K562 (cell line): Measurements from ENCODE around the gene CPNE6. TPM values are rescaled to one million over a fixed set of nuclear protein-coding genes. Genes with fewer than 3 reads are reported as not detected.

Experiments
- ATAC-seq: fragments of 200-7000 bp; cut with Tn5 transposase; 3 replicates; pipeline ENCODE4 v1.9.1; 2020; ENCODE audit warnings: moderate library complexity
- BruUV-seq: library from RNA; stranded (reverse); fragments of 400-500 nt; replicated peaks from 2 replicates; lab custom pipeline; 2021; lab: Mats Ljungman, UMichigan
- CTCF ChIA-PET: fragments of 300-600 bp; formaldehyde crosslinking; extraction: SDS; loops from one replicate; lab custom pipeline; 2021; ENCODE audit warnings: low intra/inter-chr PET ratio; lab: Yijun Ruan, JAX
- POLR2A ChIA-PET: fragments of 300-600, 350-650 bp; sonication (Branson Sonifier 250); formaldehyde crosslinking; extraction: SDS; loops from one replicate; lab custom pipeline; 2021; ENCODE audit warnings: antibody characterized with exemption, inconsistent platforms; lab: Yijun Ruan, JAX
- DNase-seq, 4 experiments: peaks; one replicate each; pipeline versions ENCODE4 v3.0.0 to v3.0.0-alpha.2; 2011 to 2018; ENCODE audit warnings: low spot score in 3 of 4, mixed read lengths in 3 of 4; ENCODE audit errors: extremely low read depth in 1 of 4
- FAIRE-seq: peaks from 2 replicates; lab custom pipeline; 2011; peaks lifted over from hg19 to GRCh38; lab: Jason Lieb, UNC
- H2AFZ ChIP-seq: 2 replicates; pipeline ENCODE4 v1.6.0; 2011; ENCODE audit warnings: low read depth, low read length, control low read depth, inconsistent platforms
- H3K27ac ChIP-seq: fragments of 200-600 bp; 3 replicates; pipeline ENCODE4 v1.8.0; 2011; ENCODE audit warnings: low read depth, mild to moderate bottlenecking, control low read depth, inconsistent platforms, low read length, moderate library complexity, mixed read lengths; ENCODE audit errors: extremely low read depth
- H3K27me3 ChIP-seq, 2 experiments: fragments of 300-600 bp in 1 of 2; 2 replicates in 1 of 2; 3 replicates in 1 of 2; pipeline versions ENCODE4 v1.6.0 to v1.8.0; 2011; ENCODE audit warnings: inconsistent platforms in 2 of 2, low read length in 2 of 2, mild to moderate bottlenecking in 1 of 2, mixed read lengths in 1 of 2, moderate library complexity in 1 of 2; ENCODE audit not compliant: control insufficient read depth in 2 of 2, insufficient read depth in 2 of 2
- H3K36me3 ChIP-seq: fragments of 300-600 bp; 3 replicates; pipeline ENCODE4 v1.8.0; 2011; ENCODE audit warnings: mild to moderate bottlenecking, low read length, inconsistent platforms; ENCODE audit not compliant: control insufficient read depth, insufficient read depth
- H3K4me1 ChIP-seq, 2 experiments: fragments of 200-600 bp in 1 of 2; replicated peaks in 1 of 2; 2 replicates in 1 of 2; 3 replicates in 1 of 2; pipeline versions ENCODE4 v1.5.1 to v1.8.0; 2011; ENCODE audit warnings: inconsistent platforms in 2 of 2, low read length in 2 of 2, mild to moderate bottlenecking in 1 of 2, mixed read lengths in 1 of 2, moderate library complexity in 1 of 2; ENCODE audit not compliant: control insufficient read depth in 2 of 2, insufficient read depth in 2 of 2
- H3K4me2 ChIP-seq: 2 replicates; pipeline ENCODE4 v1.6.1; 2011; ENCODE audit warnings: low read length, control low read depth, inconsistent platforms, mixed read lengths; ENCODE audit not compliant: insufficient read depth
- H3K4me3 ChIP-seq: fragments of 200-600 bp; sonication (generic), shearing (Covaris generic); 2 replicates; pipeline ENCODE4 v1.5.1; 2016; ENCODE audit warnings: control low read depth, inconsistent platforms
- H3K79me2 ChIP-seq: fragments of 200-600 bp; 3 replicates; pipeline ENCODE4 v1.8.0; 2011; ENCODE audit warnings: low read length, inconsistent platforms; ENCODE audit not compliant: control insufficient read depth, insufficient read depth
- H3K9ac ChIP-seq, 2 experiments: 2 replicates each; pipeline versions ENCODE4 v1.6.0 to v1.6.1; 2011; ENCODE audit warnings: low read depth in 2 of 2, low read length in 2 of 2, control low read depth in 1 of 2, inconsistent platforms in 1 of 2, mild to moderate bottlenecking in 1 of 2, mixed read lengths in 1 of 2; ENCODE audit not compliant: insufficient read depth in 1 of 2
- H3K9me1 ChIP-seq: one replicate; pipeline ENCODE4 v1.6.0; 2011; ENCODE audit warnings: inconsistent platforms, mild to moderate bottlenecking, low read length, moderate library complexity; ENCODE audit not compliant: control insufficient read depth, insufficient read depth
- H3K9me3 ChIP-seq: replicated peaks from 2 replicates; pipeline ENCODE4 v1.5.1; 2011; ENCODE audit warnings: low read depth, low read length, inconsistent platforms; ENCODE audit not compliant: control insufficient read depth, insufficient read depth
- H4K20me1 ChIP-seq: replicated peaks from 2 replicates; pipeline ENCODE4 v1.6.1; 2011; ENCODE audit warnings: low read length, inconsistent platforms, mixed read lengths; ENCODE audit not compliant: control insufficient read depth, insufficient read depth
- ETV1 ChIP-seq: fragments of 450-650 bp; conservative IDR thresholded peaks from 2 replicates; pipeline ENCODE4 v1.6.1; 2016; ENCODE audit warnings: missing genetic modification characterization, control low read depth, low read depth, missing compliant biosample characterization
- HMG20A ChIP-seq: fragments of 450-650 bp; formaldehyde crosslinking; conservative IDR thresholded peaks from 2 replicates; pipeline ENCODE4 v1.4.0; 2020; ENCODE audit warnings: mild to moderate bottlenecking, mixed read lengths
- KDM2B ChIP-seq: fragments of 250-450 bp; sonication (Bioruptor Pico); IDR thresholded peaks from 2 replicates; pipeline ENCODE4 v1.8.0; 2021; ENCODE audit warnings: mild to moderate bottlenecking, moderate library complexity
- MTA3 ChIP-seq: fragments of 450-650 bp; formaldehyde crosslinking; IDR thresholded peaks from 2 replicates; pipeline ENCODE4 v1.6.1; 2017; ENCODE audit warnings: mild to moderate bottlenecking, borderline replicate concordance
- RAD21 ChIP-seq, 2 experiments: fragments of 250-450 bp in 1 of 2; fragments of 450-650 bp in 1 of 2; sonication (Bioruptor Pico) in 1 of 2; formaldehyde crosslinking in 1 of 2; IDR thresholded peaks in 1 of 2; conservative IDR thresholded peaks in 1 of 2; 2 replicates each; pipeline versions ENCODE4 v1.4.0 to v1.8.0; 2020 to 2022; ENCODE audit warnings: mild to moderate bottlenecking in 2 of 2, moderate library complexity in 1 of 2
- RBBP5 ChIP-seq: fragments of 200-600 bp; sonication (generic); IDR thresholded peaks from 2 replicates; pipeline ENCODE4 v1.6.1; 2012; ENCODE audit warnings: borderline replicate concordance, mild to moderate bottlenecking, low read length, control low read depth, inconsistent platforms; ENCODE audit not compliant: insufficient read depth, poor library complexity, severe bottlenecking
- SMAD2 ChIP-seq: fragments of 150-350 bp; IDR thresholded peaks from 2 replicates; pipeline ENCODE4 v1.6.1; 2014; ENCODE audit warnings: low read depth, mild to moderate bottlenecking, low read length
- SUPT5H ChIP-seq: fragments of 450-650 bp; IDR thresholded peaks from 2 replicates; pipeline ENCODE4 v1.6.1; 2016
- TGIF2 ChIP-seq: sonication (generic); formaldehyde crosslinking; IDR thresholded peaks from 2 replicates; pipeline ENCODE4 v1.8.1; 2022; ENCODE audit warnings: mild to moderate bottlenecking, missing genetic modification reagents, moderate library complexity
- ZFX ChIP-seq: sonication (generic); formaldehyde crosslinking; IDR thresholded peaks from 2 replicates; pipeline ENCODE4 v1.8.0; 2022; ENCODE audit warnings: mild to moderate bottlenecking, missing genetic modification reagents, moderate library complexity
- WGBS: fragments of 100-300 bp; shearing (Covaris generic); methylation state at CpG from one replicate; pipeline ENCODE4 v1.1.6; 2016; ENCODE audit warnings: low coverage, mixed read lengths; ENCODE audit not compliant: insufficient coverage; ENCODE audit errors: missing lambda C conversion rate; 5-methylcytosine and 5-hydroxymethylcytosine counted together
- in situ Hi-C: fragments of 300-500 bp; cut with MboI; formaldehyde crosslinking; loops from 4 replicates; pipeline ENCODE4 v1.15.0; 2018; ENCODE audit warnings: inconsistent platforms, mixed read lengths
- intact Hi-C: fragments of 100-400 bp; cut with micrococcal nuclease; formaldehyde crosslinking; loops from 2 replicates; pipeline ENCODE4 v1.14.2; 2022
- polyA plus RNA-seq, 8 experiments: library from polyadenylated mRNA; depleted of rRNA in 4 of 8; stranded (reverse) in 5 of 8; unstranded in 3 of 8; fragments of >200 nt; fragmentation: Nextera tagmentation in 2 of 8; fragmentation: Illumina TruSeq in 1 of 8; extraction: Ambion mirVana in 2 of 8; extraction: Trizol in 1 of 8; gene quantifications; 2 replicates each; pipeline versions ENCODE4 v1.2.1 to v1.2.3, GENCODE V29; 2011 to 2014; ENCODE audit warnings: inconsistent platforms in 1 of 8, missing spikeins in 1 of 8
- total RNA-seq, 7 experiments: library from RNA; depleted of rRNA in 6 of 7; stranded (reverse); fragments of >200 nt in 6 of 7; fragmentation: Illumina TruSeq in 2 of 7; extraction: Trizol in 2 of 7; gene quantifications; 2 replicates each; pipeline versions ENCODE4 v1.2.1 to v1.2.3, GENCODE V29; 2011 to 2021; ENCODE audit warnings: low replicate concordance in 1 of 7
- TF ChIP-seq, protein P1 (sequence below): fragments of 250-450 bp; sonication (Bioruptor Pico); IDR thresholded peaks from 2 replicates; pipeline ENCODE4 v1.5.1; 2021; ENCODE audit warnings: mild to moderate bottlenecking
- TF ChIP-seq, protein P2 (sequence below): fragments of 200-800 bp; sonication (Bioruptor generic); IDR thresholded peaks from 2 replicates; pipeline ENCODE4 v1.6.1; 2017; ENCODE audit warnings: missing genetic modification characterization, missing compliant biosample characterization
- TF ChIP-seq, protein P3 (sequence below): fragments of 250-450 bp; sonication (Bioruptor Pico); IDR thresholded peaks from 2 replicates; pipeline ENCODE4 v1.8.0; 2022; ENCODE audit warnings: moderate library complexity, mild to moderate bottlenecking, inconsistent platforms
- TF ChIP-seq, protein P4 (sequence below): sonication (generic); formaldehyde crosslinking; IDR thresholded peaks from 2 replicates; pipeline ENCODE4 v1.8.1; 2023; ENCODE audit warnings: mild to moderate bottlenecking, missing genetic modification reagents, moderate library complexity

CPNE6 gene
- total and polyA plus RNA-seq, 9 of the 15 experiments (the other 6 are each of a cell fraction or from before 2014, with no cell fraction given): not detected

DNA sequence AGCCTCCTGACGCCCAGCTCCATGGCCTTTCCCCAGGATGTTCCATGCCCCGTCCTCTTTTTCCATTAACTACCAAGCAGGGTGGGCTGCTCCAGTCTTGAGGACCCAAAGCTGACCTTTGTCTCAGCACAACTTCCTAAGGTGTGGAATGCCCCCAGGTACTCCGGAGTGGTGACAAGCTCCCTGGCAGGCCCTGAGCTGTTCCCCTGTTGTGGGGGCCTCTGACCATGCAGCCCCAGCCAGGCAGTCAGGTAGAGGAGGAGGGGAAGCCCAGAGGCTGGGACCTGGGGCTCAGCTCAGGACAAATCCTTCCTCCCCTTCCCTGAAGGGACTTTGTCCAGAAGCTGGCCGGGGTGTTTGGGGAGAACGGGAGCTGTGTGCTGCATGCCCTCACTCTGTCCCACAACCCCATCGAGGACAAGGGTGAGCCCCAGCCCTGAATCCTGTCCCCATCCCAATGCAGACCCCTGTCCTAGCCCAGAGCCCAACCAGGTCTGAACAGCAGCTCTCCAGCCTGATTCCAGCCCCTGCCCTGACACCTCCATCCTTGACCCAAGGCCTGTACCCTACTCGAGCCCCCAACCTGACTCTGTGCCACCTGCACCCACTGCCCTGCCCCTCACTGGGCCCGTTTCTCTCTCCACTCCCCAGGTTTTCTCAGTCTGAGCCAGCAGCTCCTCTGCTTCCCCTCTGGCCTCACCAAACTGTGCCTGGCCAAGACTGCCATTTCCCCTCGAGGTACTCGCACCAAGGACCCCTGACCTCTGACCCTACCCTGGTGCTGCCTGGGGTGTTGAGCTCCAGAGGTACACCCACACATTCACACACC lies 15.2 kb upstream of the CPNE6 start:
- peaks cover 0 to 25% of the 10 kb centered on the region in 2 experiments; a peak in 2 of 5 replicates for H3K27me3 ChIP-seq
- ChIA-PET CTCF (no interaction called here), POLR2A (interaction anchor here (0.6 to 3.6 kb wide), 2 partner anchors 52 to 190 kb away, joined by 4 to 12 read pairs; no protein-coding TSS in a partner anchor)
- no peak overlapping the region; a peak in 1 of 4 replicates for H3K9ac ChIP-seq
- H4K20me1 ChIP-seq: peaks cover 4% of the 10 kb centered on the region
- no peak overlapping the region for H3K27ac ChIP-seq
- TF ChIP-seq, protein P1, sequence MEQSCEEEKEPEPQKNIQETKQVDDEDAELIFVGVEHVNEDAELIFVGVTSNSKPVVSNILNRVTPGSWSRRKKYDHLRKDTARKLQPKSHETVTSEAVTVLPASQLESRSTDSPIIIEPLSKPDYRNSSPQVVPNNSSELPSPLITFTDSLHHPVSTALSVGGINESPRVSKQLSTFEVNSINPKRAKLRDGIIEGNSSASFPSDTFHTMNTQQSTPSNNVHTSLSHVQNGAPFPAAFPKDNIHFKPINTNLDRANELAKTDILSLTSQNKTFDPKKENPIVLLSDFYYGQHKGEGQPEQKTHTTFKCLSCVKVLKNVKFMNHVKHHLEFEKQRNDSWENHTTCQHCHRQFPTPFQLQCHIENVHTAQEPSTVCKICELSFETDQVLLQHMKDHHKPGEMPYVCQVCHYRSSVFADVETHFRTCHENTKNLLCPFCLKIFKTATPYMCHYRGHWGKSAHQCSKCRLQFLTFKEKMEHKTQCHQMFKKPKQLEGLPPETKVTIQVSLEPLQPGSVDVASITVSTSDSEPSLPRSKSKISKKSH (CRISPR knock-in tag): no peak
- TF ChIP-seq SUPT5H (no peak), RAD21 (CRISPR knock-in tag; conservative IDR thresholded peaks at IDR 0.05 in 1 of 2, IDR thresholded peaks at IDR 0.05 in 1 of 2) (no peak), KDM2B (CRISPR knock-in tag) (no peak), RBBP5 (no peak), ZFX (CRISPR knock-in tag) (no peak), MTA3 (no peak), TGIF2 (CRISPR knock-in tag) (no peak), ETV1 (tag) (no peak), SMAD2 (no peak), HMG20A (CRISPR knock-in tag) (no peak)
- TF ChIP-seq, protein P2, sequence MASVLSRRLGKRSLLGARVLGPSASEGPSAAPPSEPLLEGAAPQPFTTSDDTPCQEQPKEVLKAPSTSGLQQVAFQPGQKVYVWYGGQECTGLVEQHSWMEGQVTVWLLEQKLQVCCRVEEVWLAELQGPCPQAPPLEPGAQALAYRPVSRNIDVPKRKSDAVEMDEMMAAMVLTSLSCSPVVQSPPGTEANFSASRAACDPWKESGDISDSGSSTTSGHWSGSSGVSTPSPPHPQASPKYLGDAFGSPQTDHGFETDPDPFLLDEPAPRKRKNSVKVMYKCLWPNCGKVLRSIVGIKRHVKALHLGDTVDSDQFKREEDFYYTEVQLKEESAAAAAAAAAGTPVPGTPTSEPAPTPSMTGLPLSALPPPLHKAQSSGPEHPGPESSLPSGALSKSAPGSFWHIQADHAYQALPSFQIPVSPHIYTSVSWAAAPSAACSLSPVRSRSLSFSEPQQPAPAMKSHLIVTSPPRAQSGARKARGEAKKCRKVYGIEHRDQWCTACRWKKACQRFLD (CRISPR knock-in tag): no peak
- TF ChIP-seq, protein P3, sequence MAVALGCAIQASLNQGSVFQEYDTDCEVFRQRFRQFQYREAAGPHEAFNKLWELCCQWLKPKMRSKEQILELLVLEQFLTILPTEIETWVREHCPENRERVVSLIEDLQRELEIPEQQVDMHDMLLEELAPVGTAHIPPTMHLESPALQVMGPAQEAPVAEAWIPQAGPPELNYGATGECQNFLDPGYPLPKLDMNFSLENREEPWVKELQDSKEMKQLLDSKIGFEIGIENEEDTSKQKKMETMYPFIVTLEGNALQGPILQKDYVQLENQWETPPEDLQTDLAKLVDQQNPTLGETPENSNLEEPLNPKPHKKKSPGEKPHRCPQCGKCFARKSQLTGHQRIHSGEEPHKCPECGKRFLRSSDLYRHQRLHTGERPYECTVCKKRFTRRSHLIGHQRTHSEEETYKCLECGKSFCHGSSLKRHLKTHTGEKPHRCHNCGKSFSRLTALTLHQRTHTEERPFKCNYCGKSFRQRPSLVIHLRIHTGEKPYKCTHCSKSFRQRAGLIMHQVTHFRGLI (CRISPR knock-in tag): no peak
- TF ChIP-seq, protein P4, sequence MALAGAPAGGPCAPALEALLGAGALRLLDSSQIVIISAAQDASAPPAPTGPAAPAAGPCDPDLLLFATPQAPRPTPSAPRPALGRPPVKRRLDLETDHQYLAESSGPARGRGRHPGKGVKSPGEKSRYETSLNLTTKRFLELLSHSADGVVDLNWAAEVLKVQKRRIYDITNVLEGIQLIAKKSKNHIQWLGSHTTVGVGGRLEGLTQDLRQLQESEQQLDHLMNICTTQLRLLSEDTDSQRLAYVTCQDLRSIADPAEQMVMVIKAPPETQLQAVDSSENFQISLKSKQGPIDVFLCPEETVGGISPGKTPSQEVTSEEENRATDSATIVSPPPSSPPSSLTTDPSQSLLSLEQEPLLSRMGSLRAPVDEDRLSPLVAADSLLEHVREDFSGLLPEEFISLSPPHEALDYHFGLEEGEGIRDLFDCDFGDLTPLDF (CRISPR knock-in tag): no peak
- intact Hi-C loops (no loop called here), in situ Hi-C loops (loop anchor here (5.0 to 10.0 kb wide), 2 partner anchors 36 to 379 kb away; partner anchors contain the start of gene PCK2)
- H3K4me2 ChIP-seq: no peak overlapping the region
- H3K4me1 ChIP-seq: peaks cover 9 to 26% of the 10 kb centered on the region in 2 experiments; a peak in 3 of 5 replicates
- no peaks in the 10 kb centered on the region for H3K36me3 ChIP-seq
- FAIRE-seq: no peak
- ATAC-seq: no peak
- no peak for DNase-seq
- no peaks in the 10 kb centered on the region for H3K9me3 ChIP-seq
- no peaks in the 10 kb centered on the region for H3K79me2 ChIP-seq
- H3K4me3 ChIP-seq: no peak overlapping the region
- H3K9me1 ChIP-seq: no peaks in the 10 kb centered on the region
- no TSS peak for BruUV-seq
- WGBS: 3% methylated on average over 5 of the region's 10 CpGs
- H2AFZ ChIP-seq: no peak overlapping the region
